Fibroblast of peridontal ligament (primary cell): ENCODE results near the gene ESPNL.

Source experiments
- DNase-seq: peaks from one replicate; pipeline ENCODE4 v3.0.0-alpha.2; 2010; ENCODE audit errors: extremely low read depth

Gene ESPNL

DNA sequence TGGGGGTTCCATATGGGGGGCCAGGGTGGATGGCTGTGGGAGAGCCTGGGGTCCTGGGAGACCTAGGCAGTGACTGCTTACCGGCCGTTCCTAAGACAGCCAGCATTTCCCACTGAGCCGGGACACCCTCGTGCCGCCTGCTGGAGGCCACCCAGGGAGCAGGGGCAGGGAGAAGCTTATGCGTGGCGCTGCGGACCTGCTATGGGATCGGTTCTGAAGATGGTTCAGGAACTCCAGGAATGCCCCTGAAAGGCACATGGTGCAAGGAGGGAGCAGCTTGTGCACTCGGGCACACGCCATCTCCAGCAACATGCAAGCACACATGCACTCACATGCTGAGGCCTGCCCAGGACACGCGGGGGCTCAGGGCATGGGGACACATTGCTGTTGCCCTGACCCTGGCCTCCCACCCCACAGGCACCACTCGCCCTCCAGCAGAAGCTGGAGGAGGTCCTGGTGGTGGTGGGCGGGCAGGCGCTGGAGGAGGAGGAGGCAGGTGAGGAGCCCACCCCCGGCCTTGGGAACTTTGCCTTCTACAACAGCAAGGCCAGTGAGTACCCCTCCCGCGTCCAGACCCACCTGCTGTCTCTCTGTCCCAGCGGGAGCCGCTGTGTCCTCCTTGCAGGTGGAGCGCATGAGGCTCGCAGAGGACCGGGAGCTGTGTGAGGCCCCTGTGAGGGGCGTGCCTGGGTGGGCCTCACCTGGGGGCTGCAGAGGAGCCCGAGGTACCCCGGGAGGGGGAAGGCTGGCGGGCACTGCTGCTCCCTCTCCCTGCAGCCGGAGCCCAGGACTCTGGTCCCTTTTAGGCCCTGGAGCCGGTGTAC is 42.5 kb downstream of the ESPNL start:
- DNase-seq, result no peak

DNA sequence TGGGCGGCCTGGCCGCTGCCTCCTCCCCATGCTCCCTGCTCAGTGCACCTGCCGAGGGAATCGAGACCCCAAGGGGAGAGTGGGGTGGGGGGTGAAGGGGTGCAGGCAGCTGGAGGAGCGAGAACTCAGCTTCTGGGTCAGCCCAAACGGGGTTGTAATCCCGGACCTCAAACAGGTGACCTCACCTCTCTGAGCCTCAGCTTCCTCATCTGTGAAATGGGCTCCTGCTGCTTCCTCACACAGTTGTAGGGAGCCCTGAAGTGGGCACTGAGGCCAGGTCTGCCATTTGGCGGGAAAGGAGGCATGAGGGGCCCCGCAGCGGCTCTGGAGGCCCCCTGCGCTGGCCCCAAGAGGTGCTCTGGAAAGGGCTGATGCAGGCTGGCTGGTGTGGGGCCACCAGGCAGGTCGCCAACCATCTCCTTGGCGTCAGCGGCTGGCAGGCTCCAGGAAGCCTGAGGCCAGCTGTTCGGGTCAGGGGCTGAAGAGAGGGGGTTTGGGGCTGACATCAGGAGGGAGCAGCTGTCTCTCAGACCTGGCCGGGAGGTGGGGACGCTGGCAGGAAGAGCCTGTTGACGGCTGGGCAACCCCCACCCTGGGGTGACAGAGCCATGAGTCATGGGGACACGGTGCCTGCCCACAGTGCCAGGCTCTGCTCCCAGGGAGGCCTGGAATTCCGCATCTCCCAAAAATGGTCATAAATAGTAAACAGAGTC is 43.3 kb downstream of the ESPNL start:
- DNase-seq, result peak; percentile 66

DNA sequence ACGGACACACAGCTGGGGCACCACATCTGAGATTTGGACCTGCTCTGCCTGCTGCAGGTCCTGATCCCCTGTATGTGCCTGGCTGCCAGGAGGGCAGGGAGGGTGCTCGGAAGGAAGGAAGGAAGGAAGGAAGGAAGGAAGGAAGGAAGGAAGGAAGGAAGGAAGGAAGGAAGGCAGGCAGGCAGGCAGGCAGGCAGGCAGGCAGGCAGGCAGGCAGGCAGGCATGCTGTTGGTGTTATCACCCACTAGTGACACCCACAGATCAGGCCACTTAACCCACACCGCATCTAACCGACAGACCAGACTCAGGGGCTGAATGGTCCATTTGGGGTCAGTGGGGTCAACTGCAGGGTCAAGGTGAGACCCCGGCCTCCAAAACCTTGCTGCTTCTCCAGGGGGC is 44.1 kb downstream of the ESPNL start:
- DNase-seq, result no peak

DNA sequence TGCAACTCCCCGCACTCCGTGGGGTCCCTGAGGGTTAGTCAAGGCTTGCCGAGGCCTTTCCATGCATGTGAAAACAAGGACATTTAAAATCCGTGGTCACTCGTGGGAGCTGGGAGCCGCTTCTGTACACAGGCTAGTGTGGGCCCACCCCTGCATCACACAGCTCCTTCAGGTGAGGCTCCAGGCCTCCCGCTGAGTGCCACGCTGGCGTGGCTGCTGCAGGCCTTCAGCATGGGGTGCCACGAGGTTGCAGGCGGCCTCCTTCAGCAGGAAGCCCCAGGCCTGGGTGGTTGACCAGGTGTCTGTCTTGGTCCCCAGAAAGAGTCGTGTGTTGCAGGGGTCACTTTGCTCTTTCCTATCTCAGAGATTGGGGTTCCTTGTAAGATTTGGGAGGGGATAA is 44.9 kb downstream of the ESPNL start:
- no peak for DNase-seq

DNA sequence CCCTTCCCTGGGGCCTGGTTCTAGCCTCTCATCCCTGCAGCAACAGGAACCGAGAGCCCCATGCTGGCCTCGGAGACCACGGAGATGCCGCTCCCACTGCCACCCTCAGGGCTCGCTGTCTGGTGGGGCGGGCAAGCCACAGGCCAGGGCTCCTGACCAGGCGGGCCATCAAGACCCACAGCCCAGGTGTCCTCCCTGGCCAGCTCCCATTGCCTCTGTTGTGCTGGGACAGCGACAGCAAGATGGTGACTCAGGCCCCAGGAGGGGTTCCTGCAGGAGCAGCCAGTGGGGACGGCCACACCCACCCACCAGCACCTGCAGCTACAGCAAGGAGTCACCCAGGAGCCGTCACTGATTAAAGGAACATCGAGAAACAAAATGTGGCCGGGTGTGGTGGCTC is 45.7 kb downstream of the ESPNL start:
- no peak for DNase-seq

DNA sequence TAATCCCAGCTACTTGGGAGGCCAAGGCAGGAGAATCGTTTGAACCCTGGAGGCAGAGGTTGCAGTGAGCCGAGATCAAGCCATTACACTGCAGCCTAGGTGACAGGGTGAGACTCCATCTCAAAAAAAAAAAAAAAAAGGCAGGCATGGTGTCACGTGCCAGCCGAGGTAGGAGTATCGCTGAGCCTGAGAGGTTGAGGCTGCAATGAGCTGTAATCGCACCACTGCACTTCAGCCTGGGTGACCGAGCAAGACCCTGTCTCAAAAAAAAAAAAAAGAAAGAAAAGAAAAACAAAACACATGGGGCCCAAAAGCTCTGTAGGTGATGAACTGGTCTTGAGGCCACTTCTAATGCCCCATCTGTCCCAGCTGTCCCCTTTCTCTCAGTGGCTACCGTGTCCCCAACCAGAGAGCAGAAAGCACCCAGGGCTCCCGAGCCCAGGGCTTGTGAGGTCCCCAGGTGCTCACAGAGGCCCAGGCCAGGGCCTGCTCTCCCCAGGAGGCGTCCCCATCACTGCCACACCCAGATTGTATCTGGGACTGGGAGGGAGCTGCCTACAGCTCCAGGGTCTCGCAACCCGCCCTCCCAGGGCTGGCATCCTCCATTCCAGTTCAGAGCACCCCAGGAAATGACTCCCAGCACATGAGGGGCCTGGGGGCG is 46.9 kb downstream of the ESPNL start:
- DNase-seq, result no peak

DNA sequence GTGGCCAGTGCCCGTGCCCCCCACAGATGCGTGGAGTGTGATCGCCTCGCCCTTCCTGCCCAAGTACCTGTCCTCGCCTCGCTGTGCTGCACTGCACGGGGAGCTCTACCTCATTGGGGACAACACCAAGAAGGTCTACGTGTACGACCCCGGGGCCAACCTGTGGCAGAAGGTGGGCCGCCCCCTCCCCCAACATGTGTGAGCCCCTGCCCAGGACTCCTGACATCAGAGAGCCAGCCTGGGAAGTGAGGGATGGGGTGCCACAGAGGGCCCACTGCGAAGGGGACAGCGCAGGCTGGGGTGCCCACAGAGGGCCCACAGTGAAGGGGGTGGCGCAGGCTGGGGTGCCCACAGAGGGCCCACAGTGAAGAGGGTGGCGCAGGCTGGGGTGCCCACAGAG is 48.8 kb downstream of the ESPNL start:
- DNase-seq, result no peak

DNA sequence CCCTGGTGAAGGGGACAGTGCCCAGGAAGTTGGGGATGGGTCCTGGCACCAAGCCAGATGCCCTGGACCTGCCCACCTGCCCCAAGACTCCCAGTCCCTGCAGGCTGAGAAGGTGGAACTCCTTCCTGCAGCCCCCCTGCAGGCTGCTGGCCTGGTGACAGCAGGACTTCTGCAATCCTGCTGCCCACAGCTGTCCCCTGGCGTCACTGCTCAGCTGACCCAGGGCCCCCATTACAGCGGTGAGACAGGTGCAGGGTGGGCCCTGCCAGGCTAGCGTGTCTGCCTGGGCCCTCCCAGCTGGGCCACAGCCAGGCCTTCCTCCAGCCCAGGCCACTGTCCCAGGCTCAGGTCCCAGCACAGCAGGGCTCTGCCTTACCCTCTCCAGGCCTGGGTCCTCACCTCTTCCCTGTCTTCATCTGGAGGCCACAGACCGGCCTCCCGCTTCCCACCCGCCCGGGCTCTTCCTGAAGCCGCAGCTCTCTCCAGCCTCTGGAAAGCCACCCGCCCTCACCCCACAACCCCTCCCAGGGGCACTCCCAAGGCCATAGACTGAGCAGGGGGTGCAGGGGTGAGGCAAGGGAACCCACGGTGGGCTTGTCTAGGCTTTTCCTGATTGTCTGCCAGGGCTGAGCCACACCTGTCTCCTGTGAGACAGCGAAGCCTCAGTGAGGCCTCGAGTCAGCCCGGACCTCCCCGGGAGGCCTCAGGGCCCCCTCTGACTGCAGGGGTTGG is 49.9 kb downstream of the ESPNL start:
- DNase-seq, result no peak

DNA sequence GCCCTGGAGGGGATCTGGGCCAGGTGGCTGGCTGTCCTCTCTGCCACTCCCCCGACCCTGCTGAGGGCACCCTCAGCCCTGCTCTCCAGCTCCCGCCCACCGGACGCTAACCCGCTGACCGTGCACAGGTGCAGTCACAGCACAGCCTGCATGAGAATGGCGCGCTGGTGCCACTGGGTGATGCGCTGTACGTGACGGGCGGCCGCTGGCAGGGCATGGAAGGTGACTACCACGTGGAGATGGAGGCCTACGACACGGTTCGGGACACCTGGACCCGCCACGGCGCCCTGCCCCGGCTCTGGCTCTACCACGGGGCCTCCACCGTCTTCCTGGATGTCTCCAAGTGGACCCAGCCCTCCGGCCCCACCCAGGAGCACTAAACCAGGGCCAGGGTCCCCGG is 50.5 kb downstream of the ESPNL start:
- DNase-seq, result no peak

DNA sequence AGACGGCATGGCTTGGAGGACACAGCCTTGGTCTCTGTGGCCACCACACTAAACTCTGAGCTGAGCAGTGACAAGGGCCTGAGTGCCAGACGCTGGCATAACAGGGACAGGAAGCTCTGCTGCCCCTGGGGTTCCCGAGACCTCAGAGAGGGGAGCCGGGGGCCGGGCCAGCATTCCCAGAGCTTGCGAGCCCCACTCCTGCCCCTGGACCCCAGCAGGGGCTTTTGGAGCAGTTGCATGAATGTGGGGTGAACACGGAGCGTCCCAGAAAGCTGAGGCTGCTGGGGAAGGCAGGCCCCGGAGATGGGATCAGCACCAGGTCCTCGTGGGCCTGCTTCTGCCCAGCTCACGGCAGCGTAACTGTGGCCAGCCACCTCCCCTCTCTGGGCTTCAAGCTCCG is 51.1 kb downstream of the ESPNL start:
- DNase-seq, result no peak

DNA sequence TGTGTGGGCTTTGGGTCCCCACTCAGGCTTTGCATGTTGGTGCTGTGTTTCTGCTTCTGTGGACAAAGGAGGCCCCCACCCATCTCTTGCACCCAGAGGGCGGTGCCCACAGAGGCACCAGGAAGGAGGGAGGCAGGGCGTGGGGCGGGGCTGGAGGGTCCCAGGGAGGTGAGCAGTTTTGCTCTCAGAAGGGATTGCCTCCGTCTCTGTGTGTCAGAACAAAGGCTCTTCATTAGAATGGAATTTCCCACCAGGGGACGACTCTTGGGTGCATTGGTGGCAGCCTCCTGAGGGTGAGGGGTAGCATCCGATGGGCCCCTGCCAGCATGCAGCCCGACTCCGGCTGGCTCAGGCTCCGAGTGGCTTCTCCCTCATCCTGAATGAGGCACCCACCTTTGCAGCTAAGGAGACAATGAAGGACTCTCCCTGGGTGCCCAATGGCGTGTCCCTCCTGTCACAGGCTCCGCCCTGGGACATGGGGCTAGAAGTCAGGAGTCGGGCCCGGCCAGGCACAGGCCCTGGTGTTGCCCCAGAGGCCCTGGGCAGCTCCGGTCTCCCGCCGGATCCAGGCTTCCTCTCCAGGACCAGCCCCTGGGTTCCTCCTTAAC is 51.6 kb downstream of the ESPNL start:
- no peak for DNase-seq

DNA sequence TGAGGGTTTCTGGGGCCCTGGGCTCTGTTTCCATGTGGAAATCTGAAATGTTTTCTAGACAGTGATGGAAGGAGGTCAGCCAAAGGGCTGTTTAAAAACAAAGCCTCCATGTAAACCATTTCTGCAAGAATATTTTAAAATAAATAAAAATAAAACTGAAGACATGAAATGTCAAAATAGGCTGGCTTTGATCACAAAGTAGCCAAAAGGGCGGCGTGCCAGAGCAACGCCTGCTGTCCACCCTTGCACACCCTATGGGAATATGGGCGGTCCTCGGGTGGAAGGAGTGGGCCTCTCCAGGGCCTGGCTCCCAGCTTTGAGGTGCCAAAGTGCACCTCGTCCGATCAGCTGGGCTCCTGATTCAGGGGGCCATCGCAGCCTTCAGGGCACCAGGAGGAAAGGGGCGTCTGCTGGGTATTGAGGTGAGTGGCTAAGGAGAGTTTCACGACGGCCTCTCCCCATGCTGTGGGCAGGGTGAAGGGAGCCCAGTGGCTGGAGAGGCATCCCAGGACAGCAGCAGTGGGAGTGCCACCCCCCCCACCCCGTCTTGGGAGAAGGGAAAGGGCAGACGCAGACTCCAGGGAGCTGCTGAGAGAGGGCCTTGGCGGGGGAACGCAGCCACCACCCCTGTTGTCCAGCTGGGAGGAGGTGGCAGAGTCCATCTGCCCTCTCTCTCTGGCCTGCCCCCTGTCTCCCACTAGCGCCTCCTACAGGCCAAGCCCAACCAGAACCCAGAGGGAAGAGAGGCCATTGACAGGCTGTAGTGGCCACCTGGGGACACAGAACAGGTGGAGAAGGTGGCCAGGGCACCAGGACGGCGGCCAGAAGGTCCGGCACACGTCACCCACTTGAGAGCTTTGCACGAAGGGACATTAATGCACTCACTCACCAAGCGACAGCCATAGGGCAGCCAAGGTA is 52.9 kb downstream of the ESPNL start:
- DNase-seq, result peak; percentile 38

DNA sequence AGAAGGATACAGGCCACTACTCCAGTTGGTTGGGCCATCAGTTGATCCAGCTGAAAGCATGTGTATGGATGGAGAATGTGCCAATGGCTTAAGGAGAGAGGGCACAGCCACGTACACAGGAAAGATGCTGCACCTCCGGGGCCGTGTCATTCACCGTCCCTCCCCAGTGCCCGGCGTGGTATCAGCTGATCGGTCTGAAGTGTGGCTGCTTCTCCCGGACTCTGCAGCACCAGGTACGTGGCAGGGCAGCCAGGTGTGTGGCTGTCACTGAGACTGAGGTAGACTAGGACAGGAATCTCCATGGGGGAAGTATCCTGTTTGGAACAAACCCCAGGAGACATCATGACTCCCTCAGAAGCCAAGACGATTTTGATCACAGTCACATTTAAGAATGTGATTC is 54.4 kb downstream of the ESPNL start:
- no peak for DNase-seq

DNA sequence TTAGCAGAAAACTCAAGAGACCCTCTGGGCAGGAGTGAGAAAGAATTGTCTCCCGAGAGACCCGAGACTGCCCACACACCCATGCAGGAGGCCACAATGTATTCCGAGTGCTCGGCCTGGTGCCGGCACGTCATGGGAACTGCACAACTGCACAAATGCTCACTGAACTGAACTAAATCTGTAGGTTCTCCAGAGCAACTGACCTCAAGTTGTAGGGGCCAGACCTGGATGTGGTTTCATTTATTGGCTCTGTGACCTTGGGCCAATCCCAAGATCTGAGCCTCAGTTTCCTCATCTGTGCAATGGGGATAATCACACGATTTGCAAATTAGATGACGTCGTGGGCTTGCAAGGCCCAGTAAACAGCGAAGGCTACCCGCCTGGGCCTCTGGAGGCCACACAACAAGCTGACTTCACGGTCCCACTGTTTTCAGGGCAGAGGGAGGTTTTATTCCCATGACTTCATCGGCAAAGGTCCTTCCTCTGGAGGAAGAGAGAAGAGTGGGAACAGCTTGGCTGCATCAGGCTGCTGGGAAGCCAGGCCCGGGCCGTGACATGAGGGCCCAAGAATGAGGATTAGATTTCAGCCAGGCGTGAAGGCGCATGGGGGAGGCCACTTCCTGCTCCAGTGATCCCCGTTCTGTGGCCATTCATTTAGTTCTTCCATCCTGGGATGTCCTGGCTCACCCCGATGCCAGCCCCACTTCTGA is 55.1 kb downstream of the ESPNL start:
- DNase-seq, result peak; percentile 87

DNA sequence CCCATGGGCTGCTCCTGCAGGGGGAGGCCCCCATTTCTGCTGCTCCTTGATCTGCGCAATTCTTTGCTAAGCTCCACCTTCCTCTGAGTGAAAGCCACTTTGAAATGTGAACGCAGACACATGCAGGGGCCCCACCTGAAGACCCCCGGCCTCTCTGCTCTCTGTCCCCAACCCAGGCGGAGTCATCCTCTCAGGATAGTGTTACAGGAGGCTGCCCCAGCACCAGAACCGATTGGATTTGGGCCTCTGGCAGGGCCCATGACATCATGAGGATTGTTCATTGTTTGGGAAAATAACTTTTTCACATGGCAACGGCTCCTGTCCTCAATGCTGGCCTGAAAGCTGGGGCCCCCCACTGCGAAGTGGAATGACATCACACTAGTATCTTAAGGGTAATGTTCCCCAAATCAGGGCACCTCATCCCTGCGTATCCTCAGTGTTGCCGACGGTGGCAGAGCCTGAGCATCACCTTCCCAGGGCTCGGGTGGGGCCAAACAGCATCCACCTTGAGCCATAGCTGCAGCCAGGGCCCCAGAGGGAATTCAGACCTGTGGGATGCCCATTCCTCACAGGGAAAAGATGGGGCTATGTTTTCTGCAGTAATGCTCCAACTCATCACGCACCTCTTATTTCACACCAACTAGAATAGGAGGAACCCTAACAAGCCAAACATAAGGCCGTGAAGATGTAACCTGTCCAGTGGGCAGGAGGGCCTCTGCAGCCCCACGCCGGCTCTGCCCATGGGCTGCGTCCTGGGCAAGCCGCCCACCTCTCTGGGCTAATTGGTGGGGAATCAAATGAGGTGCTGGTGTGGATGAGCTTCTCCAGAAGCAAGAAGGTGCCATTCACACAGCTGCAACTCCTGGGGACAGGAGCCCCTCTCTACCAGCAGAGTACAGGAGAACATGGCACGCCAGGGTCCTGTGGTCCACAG is 55.9 kb downstream of the ESPNL start:
- peak; percentile 59 for DNase-seq

DNA sequence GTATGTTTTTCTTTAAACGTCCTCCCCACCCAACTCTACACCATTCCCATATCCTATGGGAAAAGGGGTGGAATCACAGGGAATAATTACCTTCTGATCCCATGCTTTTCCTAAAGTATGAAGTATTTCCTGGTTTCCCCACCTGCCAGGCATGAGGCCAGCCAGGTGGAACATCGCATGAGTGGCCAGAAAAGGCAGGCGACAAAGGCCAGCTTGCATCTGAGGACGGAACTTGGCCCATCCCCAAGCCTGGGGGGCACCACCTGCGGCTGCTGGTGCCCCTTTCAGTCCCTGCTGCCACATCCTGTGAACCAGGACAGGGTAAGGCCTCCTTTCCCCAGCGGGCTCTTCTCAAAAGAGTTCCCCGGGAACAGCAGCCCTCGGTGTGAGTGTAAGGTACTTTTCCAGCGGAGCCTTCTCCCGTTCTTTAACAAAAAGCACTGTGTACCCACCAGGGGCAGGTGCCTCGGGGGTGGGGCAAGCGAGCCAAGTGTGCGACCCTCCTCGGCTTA is 57.4 kb downstream of the ESPNL start:
- DNase-seq, result no peak

DNA sequence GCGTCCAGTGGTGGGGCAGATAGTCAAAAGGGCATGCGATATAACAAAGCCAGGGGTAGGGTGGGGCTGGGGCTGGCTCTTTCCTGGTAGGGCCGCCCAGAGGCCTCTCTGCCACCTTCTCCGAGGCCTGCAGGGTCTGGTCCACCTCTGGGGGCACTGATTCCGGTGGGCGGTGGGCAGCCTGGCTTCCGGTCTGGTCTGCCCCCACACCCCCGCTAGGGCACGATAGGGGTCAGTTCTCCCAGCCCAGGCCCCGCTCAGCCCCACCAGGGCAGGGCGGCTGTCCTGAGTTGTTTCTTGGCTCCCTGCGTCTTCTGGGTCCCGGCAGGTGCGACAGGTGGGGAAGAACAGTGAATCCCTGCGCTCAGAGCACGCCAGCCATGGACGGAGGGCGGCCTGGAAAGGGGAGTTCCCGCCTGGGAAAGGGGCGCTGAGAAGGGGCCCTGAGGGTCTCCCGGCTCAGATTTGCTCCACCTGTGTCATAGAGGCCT is 57.9 kb downstream of the ESPNL start:
- DNase-seq, result no peak

DNA sequence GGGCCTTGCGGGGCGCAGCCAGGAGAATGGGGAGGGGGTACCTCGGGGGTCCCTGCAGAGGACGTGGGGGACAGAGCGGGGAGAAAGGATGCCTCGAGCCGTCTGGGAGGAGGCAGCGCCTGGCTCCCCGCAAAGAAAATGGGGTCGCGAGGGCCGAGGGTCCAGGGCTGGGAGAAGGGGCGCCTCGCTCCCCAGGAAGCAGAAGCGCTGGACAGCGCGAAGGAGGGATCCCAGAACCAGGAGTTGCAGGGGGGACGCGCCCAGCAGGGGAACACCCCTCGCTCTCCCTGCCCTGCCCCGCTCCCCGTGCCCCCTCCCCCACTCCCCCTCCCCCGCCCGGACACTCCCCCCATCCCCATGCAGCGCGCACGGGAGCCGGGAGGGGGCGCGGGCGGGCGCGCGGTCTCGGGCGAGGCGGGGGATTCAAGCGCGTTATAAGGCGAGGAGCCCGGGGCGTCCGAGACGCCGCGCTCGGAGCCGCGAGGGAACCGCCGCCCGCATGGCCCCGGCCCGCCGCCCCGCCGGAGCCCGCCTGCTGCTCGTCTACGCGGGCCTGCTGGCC is 58.5 kb downstream of the ESPNL start, which contains the start of gene ERFE:
TSS of gene ERFE (plus strand) at position 462 of the 562 bp plus-strand sequence. CDS start at position 500, 38 bp downstream.
- DNase-seq, result no peak
